HUES64 (cell line): Measurements from ENCODE around the gene NDFIP2. TPM values are rescaled to one million over a fixed set of nuclear protein-coding genes. Genes with fewer than 3 reads are reported as not detected.

ENCODE experiments used
- H3K27ac ChIP-seq: 2 replicates; pipeline ENCODE4 v1.7.0; 2013; ENCODE audit warnings: low read depth, low read length, inconsistent platforms
- H3K27me3 ChIP-seq: 2 replicates; pipeline ENCODE4 v1.6.1; 2013; ENCODE audit warnings: mild to moderate bottlenecking, low read length; ENCODE audit not compliant: insufficient read depth
- H3K36me3 ChIP-seq: 2 replicates; pipeline ENCODE4 v1.6.1; 2013; ENCODE audit warnings: mild to moderate bottlenecking, low read length; ENCODE audit not compliant: insufficient read depth
- H3K4me1 ChIP-seq: 2 replicates; pipeline ENCODE4 v1.6.1; 2013; ENCODE audit warnings: mild to moderate bottlenecking, low read length, moderate library complexity; ENCODE audit not compliant: insufficient read depth
- H3K4me3 ChIP-seq: 2 replicates; pipeline ENCODE4 v1.5.1; 2013; ENCODE audit warnings: mild to moderate bottlenecking, low read length, moderate library complexity
- H3K9ac ChIP-seq: 2 replicates; pipeline ENCODE4 v1.6.1; 2013; ENCODE audit warnings: mild to moderate bottlenecking, low read depth, low read length
- H3K9me3 ChIP-seq: 2 replicates; pipeline ENCODE4 v1.6.1; 2013; ENCODE audit warnings: low read depth, low read length; ENCODE audit not compliant: insufficient read depth
- WGBS: fragments of 150-250, 120-280 bp; methylation state at CpG from one replicate; pipeline ENCODE4 v1.1.7; 2013; ENCODE audit warnings: missing lambda C conversion rate; 5-methylcytosine and 5-hydroxymethylcytosine counted together
- polyA plus RNA-seq, 2 experiments: library from polyadenylated mRNA; stranded (reverse); fragments of 50-300 nt; gene quantifications; one replicate each; pipeline ENCODE4 v1.2.3, GENCODE V29; 2013

Gene NDFIP2, protein sequence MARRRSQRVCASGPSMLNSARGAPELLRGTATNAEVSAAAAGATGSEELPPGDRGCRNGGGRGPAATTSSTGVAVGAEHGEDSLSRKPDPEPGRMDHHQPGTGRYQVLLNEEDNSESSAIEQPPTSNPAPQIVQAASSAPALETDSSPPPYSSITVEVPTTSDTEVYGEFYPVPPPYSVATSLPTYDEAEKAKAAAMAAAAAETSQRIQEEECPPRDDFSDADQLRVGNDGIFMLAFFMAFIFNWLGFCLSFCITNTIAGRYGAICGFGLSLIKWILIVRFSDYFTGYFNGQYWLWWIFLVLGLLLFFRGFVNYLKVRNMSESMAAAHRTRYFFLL
- 18.6 TPM for polyA plus RNA-seq (2013, experiment 1 of 2)
- 18.6 TPM for polyA plus RNA-seq (2013, experiment 2 of 2)

DNA sequence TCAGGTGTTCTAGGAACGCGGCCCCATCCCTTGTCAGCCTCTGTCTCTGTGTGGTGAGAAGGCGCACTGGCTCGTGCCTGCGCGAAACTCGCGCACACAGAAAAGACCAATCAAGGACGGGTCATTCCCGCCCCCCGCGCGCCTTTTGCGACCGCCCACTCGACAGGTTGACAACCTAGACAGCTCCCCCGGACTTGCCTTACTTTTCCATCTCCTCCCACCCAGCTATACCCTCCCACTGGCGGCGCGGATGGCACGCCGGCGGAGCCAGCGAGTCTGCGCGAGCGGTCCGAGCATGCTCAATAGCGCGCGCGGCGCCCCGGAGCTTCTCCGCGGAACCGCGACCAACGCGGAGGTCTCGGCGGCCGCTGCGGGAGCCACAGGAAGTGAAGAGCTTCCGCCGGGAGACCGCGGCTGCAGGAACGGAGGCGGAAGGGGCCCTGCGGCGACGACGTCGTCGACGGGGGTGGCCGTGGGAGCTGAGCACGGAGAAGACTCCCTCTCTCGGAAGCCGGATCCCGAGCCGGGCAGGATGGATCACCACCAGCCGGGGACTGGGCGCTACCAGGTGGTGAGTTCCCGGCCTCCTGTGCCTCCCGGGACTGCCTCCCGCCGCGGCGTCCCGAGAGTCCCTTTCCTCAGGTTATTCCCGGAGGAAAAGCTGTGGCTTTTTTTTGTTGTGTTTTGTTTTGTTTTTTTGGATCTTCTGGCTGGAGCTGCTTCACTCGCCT is at the start of gene NDFIP2:
NDFIP2 (plus strand) TSS at position 202 of the 731 bp plus-strand sequence; CDS start at position 251, 49 bp downstream.
- under 1% methylated on average over 74 of the region's 74 CpGs for WGBS
- H3K36me3 ChIP-seq, result no peaks in the 10 kb centered on the region
- peaks cover 22% of the 10 kb centered on the region for H3K27me3 ChIP-seq
- H3K27ac ChIP-seq, result peak within 1 kb of the TSS; percentile 54
- peak within 1 kb of the TSS; percentile 90 for H3K4me3 ChIP-seq
- no peaks in the 10 kb centered on the region for H3K9me3 ChIP-seq
- peaks cover 12% of the 10 kb centered on the region for H3K4me1 ChIP-seq
- H3K9ac ChIP-seq, result peak within 1 kb of the TSS; percentile 81

DNA sequence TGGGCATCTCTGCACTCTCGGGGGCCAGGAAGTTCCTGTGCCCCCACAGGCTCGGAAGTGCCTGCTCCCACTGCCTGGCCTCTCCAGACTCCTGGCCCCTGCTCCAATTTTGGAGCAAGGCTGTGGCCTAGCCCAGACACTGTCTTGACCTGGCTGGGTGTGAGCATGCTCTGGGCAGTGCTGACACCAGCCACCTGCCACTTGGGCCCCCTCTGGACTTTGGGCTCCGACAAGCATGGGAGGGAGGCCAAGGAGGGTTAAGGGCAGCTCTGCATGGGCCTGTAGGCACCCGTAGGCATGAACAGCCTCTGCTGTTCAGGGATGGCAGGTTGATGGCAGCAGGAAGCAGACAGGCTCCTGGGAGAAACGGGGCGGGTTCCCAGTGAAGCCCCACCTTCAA is 48.9 kb upstream of the NDFIP2 start:
- Histone ChIP-seq H3K36me3 (no peaks in the 10 kb centered on the region), H3K9ac (no peak overlapping the region), H3K4me3 (no peak overlapping the region), H3K27me3 (no peaks in the 10 kb centered on the region), H3K4me1 (no peaks in the 10 kb centered on the region), H3K27ac (no peak overlapping the region), H3K9me3 (no peaks in the 10 kb centered on the region)
- 96% methylated on average over 6 of the region's 6 CpGs for WGBS

DNA sequence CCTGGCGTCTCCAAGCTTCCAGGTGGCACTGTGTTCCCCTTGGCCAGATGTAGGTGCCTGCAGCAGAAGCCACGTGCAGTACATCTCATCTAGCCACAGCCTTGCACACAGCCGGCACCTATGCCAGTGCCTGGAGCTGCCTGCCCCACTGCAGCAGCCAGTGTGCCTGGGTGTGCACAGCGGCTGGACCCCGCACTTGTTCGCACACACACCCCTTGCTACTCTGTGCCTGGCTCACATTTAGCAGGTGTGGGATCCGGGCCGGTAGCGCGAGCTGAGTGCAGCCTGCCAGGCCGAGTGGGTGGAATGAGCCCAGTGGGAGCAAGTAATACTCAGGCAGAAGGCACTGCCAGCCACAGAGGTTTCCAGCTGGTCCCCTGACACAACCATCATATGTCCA is 48.0 kb upstream of the NDFIP2 start:
- H3K4me3 ChIP-seq, result no peak overlapping the region
- no peak overlapping the region for H3K9ac ChIP-seq
- no peaks in the 10 kb centered on the region for H3K36me3 ChIP-seq
- no peaks in the 10 kb centered on the region for H3K27me3 ChIP-seq
- H3K9me3 ChIP-seq, result no peaks in the 10 kb centered on the region
- no peaks in the 10 kb centered on the region for H3K4me1 ChIP-seq
- no peak overlapping the region for H3K27ac ChIP-seq
- 96% methylated on average over 11 of the region's 11 CpGs for WGBS

DNA sequence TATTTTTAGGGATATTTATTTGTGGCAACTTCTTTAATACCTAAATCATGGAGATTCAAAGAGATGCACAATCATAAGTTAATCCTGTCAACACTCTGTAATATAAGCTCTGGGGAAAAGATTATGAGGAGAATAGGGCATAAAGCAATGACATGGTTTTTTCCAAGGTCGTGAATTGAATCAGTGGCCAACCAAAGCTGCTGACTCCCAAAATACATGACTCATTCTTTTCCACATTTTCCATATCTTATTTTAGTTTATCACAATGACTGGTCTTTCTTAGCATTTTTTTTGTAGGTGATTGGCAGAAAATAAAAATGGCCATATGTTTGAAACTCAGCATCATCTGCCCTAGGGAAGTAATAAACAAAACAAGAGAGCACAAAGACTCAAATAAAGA is 46.4 kb upstream of the NDFIP2 start:
- Histone ChIP-seq H3K27ac (no peak overlapping the region), H3K9ac (no peak overlapping the region), H3K9me3 (no peaks in the 10 kb centered on the region), H3K4me1 (no peaks in the 10 kb centered on the region), H3K36me3 (no peaks in the 10 kb centered on the region), H3K27me3 (no peaks in the 10 kb centered on the region), H3K4me3 (no peak overlapping the region)
- 100% methylated on average over 1 of the region's 1 CpG for WGBS

DNA sequence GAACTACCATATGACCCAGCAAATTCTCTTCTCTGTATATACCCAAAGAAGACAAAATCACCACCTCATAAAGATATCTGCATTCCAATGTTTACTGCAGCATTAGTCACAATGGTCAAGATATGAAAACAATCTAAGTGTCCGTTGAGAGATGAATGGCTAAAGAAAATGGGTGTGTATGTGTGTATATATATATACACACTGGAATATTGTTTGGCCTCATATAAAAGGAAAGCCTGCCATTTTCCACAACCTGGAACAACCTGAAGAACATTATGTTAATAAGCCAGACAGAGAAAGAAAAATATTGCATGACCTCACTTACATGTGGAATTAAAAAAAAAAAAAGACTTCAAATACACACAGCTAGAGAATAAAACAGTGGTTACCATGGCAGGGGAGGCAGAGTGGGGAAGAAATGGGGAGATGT is 45.4 kb upstream of the NDFIP2 start:
- Histone ChIP-seq H3K9me3 (no peaks in the 10 kb centered on the region), H3K4me3 (no peak overlapping the region), H3K36me3 (no peaks in the 10 kb centered on the region), H3K27ac (no peak overlapping the region), H3K27me3 (no peaks in the 10 kb centered on the region), H3K9ac (no peak overlapping the region), H3K4me1 (no peaks in the 10 kb centered on the region)
- whole genome bisulfite sequencing, result no CpG with 5 or more reads among the region's 1 CpG

DNA sequence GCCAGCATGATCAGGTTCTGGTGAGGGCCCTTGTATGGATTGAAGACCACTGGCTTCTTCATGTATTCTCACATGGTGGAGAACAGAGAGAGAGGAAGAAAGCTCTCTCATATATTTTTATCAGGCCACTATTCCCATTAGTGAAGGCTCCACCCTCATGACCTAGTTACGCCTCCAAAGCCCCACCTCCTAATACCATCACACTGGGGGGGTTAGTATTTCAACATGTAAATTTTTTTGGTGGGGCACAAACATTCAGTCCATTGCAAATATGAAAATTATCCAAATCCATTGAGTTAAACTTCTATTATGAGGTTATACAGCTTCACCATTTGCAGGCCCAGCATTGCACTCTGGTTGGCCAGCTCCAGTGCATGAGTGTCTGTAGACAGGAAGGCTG is 41.7 kb upstream of the NDFIP2 start:
- WGBS, result no CpG with 5 or more reads among the region's 1 CpG
- H3K36me3 ChIP-seq, result no peaks in the 10 kb centered on the region

DNA sequence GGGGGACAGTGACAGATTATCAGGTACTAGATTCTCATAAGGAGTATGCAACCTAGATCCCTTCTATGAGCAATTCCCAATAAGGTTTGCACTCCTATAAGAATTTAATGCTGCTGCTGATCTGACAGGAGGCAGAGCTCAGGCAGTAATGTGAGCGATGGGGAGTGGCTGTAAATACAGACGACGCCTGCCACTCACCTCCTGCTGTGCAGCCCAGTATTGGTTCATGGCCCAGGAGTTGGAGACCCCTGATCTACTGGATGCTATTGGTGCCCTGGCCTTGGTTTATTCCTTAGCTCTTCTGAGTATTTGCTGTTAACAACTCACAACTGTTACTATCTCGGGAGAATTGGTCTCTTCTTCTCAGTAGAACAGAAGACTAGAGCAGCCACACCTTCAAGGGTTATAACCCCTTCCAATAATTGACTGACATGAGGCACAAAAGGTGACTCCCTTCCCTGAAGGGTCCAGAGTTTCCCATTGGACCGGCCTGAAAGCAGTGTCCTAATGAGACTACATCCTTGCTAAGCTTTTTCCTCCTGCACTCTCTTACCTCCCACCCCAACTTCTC is 39.9 kb upstream of the NDFIP2 start:
- 84% methylated on average over 5 of the region's 5 CpGs for WGBS
- H3K4me1 ChIP-seq, result no peaks in the 10 kb centered on the region
- no peak overlapping the region for H3K4me3 ChIP-seq
- no peaks in the 10 kb centered on the region for H3K9me3 ChIP-seq
- no peak overlapping the region for H3K9ac ChIP-seq
- H3K36me3 ChIP-seq, result no peaks in the 10 kb centered on the region
- H3K27ac ChIP-seq, result no peak overlapping the region
- H3K27me3 ChIP-seq, result no peaks in the 10 kb centered on the region

More for the DNA sequence above, 41.7 kb upstream of the NDFIP2 start:
- Histone ChIP-seq H3K9me3 (no peaks in the 10 kb centered on the region), H3K27me3 (no peaks in the 10 kb centered on the region), H3K27ac (no peak overlapping the region), H3K4me3 (no peak overlapping the region), H3K9ac (no peak overlapping the region), H3K4me1 (no peaks in the 10 kb centered on the region)

DNA sequence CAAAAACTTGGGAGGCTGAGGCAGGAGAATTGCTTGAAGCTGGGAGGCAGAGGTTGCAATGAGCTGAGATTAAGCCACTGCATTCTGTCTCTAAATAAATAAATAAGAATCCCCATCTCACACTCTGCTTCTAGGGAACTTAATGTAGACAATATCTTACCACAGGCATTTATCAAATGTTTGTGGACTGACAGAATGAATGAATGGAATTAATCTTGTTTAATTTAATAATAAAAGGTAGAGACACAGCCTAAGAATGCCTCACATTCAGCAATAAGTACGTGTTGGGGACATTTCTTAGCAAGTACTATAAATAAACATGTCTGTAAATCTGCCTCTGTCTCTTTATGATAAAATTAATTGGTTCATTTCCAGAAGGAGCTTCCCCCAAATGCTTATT is 38.7 kb upstream of the NDFIP2 start:
- Histone ChIP-seq H3K4me3 (no peak overlapping the region), H3K9ac (no peak overlapping the region), H3K27me3 (no peaks in the 10 kb centered on the region), H3K4me1 (no peaks in the 10 kb centered on the region; the same call in 1 of the 2 replicates), H3K36me3 (no peaks in the 10 kb centered on the region), H3K27ac (no peak overlapping the region), H3K9me3 (no peaks in the 10 kb centered on the region)
- WGBS, result no CpG with 5 or more reads among the region's 1 CpG

DNA sequence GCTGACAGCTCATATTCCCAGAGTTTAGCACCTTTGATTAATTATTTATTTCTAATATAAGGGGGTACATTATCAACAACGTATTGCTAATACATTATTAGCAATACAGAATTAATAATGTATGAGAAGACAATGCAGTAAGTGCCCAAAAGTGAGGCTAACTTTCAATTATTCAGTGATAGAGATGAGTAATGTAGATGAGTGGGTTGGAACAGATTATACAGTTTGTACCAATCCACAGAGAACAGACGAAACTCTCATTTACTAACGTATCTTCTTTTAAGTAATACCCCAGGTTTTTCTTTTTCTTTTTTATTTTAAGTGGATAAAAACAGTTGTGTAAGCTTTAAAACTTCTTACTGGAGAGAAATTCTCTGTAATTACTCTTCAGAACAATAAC is 38.2 kb upstream of the NDFIP2 start:
- no peaks in the 10 kb centered on the region for H3K27me3 ChIP-seq
- no peaks in the 10 kb centered on the region for H3K9me3 ChIP-seq
- H3K27ac ChIP-seq, result no peak overlapping the region
- WGBS, result no CpG with 5 or more reads among the region's 3 CpGs
- no peak overlapping the region for H3K4me3 ChIP-seq
- H3K4me1 ChIP-seq, result no peaks in the 10 kb centered on the region; the same call in 1 of the 2 replicates
- H3K9ac ChIP-seq, result no peak overlapping the region
- H3K36me3 ChIP-seq, result no peaks in the 10 kb centered on the region

DNA sequence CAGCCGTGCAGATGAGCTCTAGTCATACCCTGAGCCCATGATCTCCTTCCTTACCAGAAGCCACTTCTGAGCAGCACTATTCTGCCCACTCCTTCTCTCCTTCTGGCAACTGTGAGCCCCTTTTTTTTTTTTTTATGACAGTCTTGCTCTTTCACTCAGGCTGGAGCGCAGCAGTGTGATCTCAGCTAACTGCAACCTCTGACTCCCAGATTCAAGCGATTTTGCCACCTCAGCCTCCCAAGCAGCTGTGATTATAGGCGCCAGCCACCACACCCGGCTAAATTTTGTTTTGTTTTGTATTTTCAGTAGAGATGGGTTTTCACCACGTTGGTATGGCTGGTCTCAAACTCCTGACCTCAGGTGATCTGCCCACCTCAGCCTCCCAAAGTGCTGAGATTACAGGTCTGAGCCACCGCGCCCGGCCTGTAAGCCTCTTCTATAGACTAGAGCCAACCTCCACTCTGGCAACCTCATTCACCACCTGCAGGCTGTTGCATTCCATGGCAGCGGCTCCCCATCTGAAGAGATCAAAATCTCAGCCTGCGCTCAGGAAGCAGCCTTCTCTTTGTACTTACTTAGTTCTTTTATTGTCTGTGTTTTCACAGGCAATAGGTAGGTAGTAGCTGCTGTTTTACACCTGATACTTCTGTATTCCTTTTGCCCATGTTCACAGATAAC is 34.8 kb upstream of the NDFIP2 start:
- WGBS, result 92% methylated on average over 11 of the region's 11 CpGs
- H3K9me3 ChIP-seq, result no peaks in the 10 kb centered on the region
- H3K27me3 ChIP-seq, result no peaks in the 10 kb centered on the region
- no peak overlapping the region for H3K27ac ChIP-seq
- H3K4me3 ChIP-seq, result no peak overlapping the region
- H3K36me3 ChIP-seq, result no peaks in the 10 kb centered on the region
- peaks cover 1% of the 10 kb centered on the region; the same call in 1 of the 2 replicates for H3K4me1 ChIP-seq
- no peak overlapping the region for H3K9ac ChIP-seq

DNA sequence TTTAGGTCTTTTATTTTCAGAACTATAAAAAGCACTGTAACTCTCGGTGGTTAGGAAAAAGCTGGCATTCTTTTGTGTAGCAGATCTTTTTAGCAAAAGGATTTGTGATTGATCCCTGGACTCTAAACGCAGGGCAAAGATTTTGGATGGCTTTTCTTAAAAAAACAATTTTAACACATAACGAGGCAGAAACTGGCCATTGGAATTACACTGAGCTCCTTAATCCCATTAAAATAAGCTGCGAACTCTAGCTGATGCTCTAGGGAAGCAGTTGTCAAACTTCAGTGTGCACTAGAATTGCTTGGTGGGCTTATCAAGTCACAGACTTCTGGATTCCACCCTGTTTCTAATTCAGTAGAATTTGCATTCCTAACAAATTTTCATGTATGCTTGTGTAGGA is 33.8 kb upstream of the NDFIP2 start:
- H3K4me3 ChIP-seq, result no peak overlapping the region
- 90% methylated on average over 4 of the region's 4 CpGs for WGBS
- no peaks in the 10 kb centered on the region for H3K27me3 ChIP-seq

More for the DNA sequence above, 33.8 kb upstream of the NDFIP2 start:
- H3K9ac ChIP-seq, result no peak overlapping the region
- no peak overlapping the region for H3K27ac ChIP-seq
- peaks cover 10% of the 10 kb centered on the region for H3K4me1 ChIP-seq
- H3K36me3 ChIP-seq, result no peaks in the 10 kb centered on the region
- no peaks in the 10 kb centered on the region for H3K9me3 ChIP-seq
